VCaP (cell line): ENCODE data around the gene TBCE.

ENCODE experiments used
- H3K27ac ChIP-seq: fragments of 450-650 bp; 2 replicates; pipeline ENCODE4 v1.5.1; 2017
- TF ChIP-seq, protein P1 (sequence below): fragments of 450-650 bp; conservative IDR thresholded peaks from 2 replicates; pipeline ENCODE4 v1.5.1; 2017; ENCODE audit warnings: mild to moderate bottlenecking, moderate library complexity

TBCE gene

DNA sequence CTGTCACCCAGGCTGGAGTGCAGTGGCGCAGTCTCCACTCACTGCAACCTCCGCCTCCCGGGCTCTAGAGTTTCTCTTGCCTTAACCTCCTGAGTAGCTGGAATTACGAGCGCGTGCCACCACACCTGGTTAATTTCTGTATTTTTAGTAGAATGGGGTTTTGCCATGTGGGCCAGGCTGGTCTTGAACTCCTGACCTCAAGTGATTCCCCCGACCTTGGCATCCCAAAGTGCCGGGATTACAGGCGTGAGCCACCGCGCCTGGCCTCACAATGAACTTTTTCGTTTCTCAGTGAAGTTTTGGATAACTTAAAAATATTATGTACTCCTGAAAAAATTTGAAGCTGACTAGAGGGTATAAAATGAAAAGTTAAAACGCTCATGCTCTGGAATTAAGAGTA, 59.5 kb downstream of the TBCE start:
- no peak overlapping the region for H3K27ac ChIP-seq
- TF ChIP-seq, protein P1, sequence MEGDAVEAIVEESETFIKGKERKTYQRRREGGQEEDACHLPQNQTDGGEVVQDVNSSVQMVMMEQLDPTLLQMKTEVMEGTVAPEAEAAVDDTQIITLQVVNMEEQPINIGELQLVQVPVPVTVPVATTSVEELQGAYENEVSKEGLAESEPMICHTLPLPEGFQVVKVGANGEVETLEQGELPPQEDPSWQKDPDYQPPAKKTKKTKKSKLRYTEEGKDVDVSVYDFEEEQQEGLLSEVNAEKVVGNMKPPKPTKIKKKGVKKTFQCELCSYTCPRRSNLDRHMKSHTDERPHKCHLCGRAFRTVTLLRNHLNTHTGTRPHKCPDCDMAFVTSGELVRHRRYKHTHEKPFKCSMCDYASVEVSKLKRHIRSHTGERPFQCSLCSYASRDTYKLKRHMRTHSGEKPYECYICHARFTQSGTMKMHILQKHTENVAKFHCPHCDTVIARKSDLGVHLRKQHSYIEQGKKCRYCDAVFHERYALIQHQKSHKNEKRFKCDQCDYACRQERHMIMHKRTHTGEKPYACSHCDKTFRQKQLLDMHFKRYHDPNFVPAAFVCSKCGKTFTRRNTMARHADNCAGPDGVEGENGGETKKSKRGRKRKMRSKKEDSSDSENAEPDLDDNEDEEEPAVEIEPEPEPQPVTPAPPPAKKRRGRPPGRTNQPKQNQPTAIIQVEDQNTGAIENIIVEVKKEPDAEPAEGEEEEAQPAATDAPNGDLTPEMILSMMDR = no peak

DNA sequence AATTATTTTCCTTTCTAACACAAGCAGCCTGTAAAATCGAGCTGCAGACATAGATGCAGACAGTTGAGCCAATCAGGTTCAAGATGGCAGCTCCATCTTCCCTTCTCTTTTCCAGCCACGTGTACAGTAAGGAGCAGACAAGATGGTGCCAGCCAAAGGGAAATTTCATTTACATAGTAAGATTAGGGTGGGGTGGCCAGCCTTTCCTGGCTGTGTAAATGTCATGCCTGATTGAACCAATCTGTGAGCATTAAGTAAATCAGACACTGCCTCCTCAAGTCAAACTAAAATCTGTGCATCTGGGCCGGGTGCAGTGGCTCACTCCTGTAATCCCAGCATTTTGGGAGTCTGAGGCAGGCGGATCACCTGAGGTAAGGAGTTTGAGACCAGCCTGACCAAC, 60.2 kb downstream of the TBCE start:
- TF ChIP-seq, protein P1 = no peak
- H3K27ac ChIP-seq = no peak overlapping the region

DNA sequence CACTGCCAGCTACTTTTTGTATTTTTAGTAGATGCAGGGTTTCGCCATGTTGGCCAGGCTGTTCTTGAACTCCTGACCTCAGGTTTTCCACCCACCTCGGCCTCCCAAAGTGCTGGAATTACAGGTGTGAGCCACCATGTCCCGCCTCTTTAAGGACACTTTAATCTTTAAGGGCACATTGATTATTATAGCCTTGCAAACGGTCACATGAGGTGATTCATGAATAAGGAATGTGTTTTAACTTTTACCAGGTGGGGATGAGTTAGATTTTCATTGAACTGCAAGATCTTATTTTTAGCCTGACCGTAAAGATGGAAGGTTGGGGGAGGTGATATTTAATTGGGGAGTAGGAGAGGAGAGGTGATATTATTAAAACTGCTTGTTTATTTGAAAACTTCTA, 61.9 kb downstream of the TBCE start:
- H3K27ac ChIP-seq = no peak overlapping the region
- TF ChIP-seq, protein P1 = no peak

DNA sequence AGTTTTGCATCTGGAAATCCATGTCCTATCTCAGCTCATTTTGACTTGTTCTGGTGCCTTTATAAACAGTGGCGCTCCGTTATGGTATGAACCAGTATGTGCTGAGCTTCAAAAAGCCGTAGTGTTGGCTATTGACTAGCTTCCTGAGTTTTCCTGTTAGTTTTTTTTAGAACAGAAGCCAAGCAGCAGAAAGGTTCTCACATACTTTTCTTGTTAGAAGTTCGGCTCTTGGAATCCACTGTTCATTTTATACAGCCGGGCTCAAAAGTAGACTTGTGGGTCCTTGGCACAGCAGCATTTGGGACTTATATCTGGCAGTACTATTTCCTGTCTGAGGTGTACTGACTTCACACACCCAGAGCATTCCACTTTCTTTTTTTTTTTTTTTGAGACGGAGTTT, 63.8 kb downstream of the TBCE start:
- H3K27ac ChIP-seq = peak overlapping the region; percentile 44; the same call in 1 of the 2 replicates

DNA sequence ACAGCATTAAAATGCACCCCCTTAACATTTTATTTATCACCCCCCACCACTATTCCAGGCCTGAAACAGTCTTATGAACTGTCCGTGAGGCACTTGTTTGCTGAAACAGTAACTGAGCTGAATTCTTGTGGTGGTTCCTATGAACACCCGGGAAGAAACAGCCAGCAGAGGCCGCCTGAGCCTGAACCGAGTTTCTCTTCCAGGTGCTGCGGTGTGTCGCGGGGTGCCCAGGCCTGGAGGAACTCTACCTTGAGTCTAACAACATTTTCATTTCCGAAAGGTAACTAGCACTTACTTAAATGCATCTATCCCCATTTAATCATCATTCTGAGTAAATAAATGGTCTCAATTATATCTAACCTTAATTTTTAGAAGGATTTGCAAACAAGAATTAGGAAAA, 66.8 kb downstream of the TBCE start:
- no peak overlapping the region for H3K27ac ChIP-seq
- TF ChIP-seq, protein P1 = no peak

More for the DNA sequence above, 63.8 kb downstream of the TBCE start:
- TF ChIP-seq, protein P1 = no peak

DNA sequence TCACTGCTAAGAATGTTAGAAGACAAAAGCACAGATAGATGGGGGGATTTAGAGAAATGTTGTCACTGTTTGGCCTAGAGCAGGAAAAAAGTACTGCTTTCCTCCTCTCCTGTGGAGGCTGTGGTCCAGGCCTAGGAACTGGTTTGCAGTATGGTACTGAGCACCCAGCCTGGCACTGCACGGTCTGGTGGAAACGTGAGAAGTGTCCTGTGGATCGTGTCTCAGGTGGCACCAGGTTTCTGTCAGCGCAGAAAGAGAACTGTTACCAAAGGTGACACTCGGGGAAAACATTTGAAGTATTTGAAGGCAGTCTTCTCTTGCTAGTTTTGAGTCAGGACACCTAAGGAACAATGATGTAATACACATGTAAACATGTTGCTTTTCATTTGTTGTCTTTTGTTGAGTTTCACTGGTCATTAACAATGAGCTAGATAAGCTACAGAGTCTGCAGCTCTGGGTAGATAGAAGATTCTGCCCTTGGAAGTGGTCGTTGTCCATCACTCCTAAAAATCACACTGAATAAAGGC, 74.0 kb downstream of the TBCE start:
- TF ChIP-seq, protein P1 = no peak
- H3K27ac ChIP-seq = no peak overlapping the region

DNA sequence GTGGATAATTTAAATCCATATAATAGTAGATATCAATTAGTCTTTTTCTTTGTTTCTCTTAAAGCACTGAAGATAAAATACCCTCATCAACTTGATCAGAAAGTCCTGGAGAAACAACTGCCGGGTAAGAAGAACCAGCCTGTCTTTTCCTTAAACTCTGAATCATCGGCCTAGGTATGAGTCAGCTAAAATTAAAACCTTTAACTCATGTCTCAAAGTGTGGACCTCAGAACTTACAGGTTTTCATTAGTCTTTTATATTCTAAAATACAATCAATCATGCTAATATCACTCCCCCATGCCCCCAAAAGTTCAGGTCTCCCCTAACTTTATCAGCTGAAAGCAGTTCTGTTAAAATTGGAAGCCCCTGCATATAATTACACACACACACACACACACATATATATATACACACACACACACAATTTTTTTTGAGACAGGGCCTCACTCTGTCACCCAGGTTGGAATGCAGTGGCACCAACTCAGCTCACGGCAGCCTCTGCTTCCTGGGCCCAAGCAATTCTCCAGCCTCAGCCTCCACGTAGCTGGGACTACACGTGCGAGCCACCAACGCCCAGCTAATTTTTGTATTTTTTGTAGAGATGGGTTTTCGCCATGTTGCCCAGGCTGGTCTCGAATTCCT, 75.7 kb downstream of the TBCE start:
- TF ChIP-seq, protein P1 = no peak
- no peak overlapping the region for H3K27ac ChIP-seq
